Measurements from ENCODE around the gene DEPDC1. TPM values are rescaled to one million over a fixed set of nuclear protein-coding genes. Genes with fewer than 3 reads are reported as not detected.
"Not testable (repeated sequence)": the region's sequence is repeated elsewhere in the genome, so short reads cannot be mapped to it uniquely, and the experiment has no call there.

DEPDC1 gene
- total and polyA plus RNA-seq, 5 donors, result 0.05 to 0.89 (median 0.17) TPM

DNA sequence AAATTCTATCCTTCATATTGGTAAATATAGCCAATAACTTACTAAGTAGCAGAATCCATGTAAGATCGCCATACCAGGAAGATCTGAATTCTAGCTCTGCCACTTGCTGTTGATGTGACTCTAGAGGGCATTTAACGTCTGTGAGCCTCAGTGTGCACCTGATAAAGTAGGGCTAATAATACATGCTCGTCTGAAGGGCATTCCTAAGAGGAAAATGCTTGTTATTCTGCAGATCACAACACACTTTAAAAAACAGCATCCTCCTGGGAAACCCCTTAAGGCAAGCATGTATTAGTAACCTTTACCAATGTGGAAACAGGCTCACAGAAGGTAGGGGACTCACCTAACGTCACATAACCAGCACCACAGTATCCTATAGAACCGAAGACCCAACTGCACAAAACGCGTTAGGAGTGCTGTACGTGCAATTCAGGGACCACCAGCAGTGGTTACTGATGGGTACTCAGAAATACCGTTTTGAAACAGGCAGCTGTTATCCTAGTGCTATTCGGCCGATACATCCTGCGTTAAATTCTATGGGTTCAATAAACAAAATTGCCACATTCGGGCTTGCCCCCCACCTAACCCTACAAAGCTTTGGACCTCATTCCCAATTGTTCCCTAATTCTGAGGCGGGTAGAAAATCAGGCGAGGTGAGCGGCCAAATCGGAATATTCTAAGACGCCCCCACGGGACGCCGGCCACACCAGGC, 758 bp downstream of the DEPDC1 start:
- WGBS, result 8% methylated on average over 21 of the region's 21 CpGs
- ATAC-seq (no peak), DNase-seq (no peak)
- Histone ChIP-seq H3K27ac (ENCODE audit: low read length) (no peak overlapping the region), H3K27me3 (ENCODE audit: control insufficient read depth, insufficient read depth) (no peaks in the 10 kb centered on the region), H3K4me1 (ENCODE audit: control insufficient read depth, insufficient read depth, low read length) (no peaks in the 10 kb centered on the region), H3K4me3 (ENCODE audit: low read length) (peak overlapping the region; percentile 63), H3K9me3 (ENCODE audit: control insufficient read depth, low read length) (no peaks in the 10 kb centered on the region)
- intact Hi-C loops (cut with DNase I), result no loop called here

DNA sequence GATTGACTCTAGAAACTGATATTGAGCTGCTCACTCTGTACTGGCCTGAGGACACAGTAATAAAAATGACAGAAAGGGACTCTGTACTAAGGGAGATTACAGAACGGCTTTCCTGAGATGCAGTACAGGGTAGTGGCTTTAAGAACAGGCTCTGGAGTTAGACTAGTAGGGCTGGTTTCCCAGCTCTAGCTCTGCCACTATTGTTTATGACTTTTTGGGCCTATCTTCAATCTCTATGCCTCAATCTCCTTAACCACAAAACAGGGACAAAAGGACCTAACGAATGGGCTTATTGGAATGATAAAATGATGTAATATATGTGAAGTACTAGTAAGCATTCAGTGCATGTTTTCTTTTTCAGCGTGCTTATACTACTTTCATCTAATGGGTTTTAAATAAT, 1.4 kb downstream of the DEPDC1 start:
- no peaks in the 10 kb centered on the region for H3K27me3 ChIP-seq (ENCODE audit: control insufficient read depth, insufficient read depth)
- no peaks in the 10 kb centered on the region for H3K9me3 ChIP-seq (ENCODE audit: control insufficient read depth, low read length)
- intact Hi-C loops (cut with DNase I), result no loop called here
- H3K4me1 ChIP-seq (ENCODE audit: control insufficient read depth, insufficient read depth, low read length), result no peaks in the 10 kb centered on the region
- DNase-seq (no peak), ATAC-seq (no peak)
- H3K27ac ChIP-seq (ENCODE audit: low read length), result no peak overlapping the region
- H3K4me3 ChIP-seq (ENCODE audit: low read length), result no peak overlapping the region
- WGBS, result 78% methylated on average over 3 of the region's 3 CpGs

DNA sequence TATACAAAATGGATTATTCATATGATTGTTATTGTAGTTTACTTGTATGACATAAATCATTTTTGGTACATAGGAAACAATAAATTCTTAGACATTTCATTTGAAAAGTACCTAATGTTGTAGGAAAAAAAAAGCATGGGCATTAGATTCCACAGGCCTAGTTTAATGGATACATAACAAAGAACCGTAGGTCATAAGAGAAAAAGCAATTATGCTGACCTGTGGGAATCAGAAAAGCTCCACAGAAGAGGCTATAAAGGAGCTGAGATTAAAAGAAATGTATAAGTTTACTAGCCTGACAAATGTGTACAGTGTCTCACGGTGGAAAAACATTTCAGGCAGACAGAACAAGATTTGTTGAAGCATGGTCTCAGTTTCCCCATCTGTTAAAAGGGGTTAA, 3.7 kb downstream of the DEPDC1 start:
- ATAC-seq, result no peak
- H3K9me3 ChIP-seq (ENCODE audit: control insufficient read depth, low read length), result no peaks in the 10 kb centered on the region
- H3K27me3 ChIP-seq (ENCODE audit: control insufficient read depth, insufficient read depth), result no peaks in the 10 kb centered on the region
- intact Hi-C loops (cut with DNase I), result no loop called here
- no peak overlapping the region for H3K27ac ChIP-seq (ENCODE audit: low read length)
- no peaks in the 10 kb centered on the region for H3K4me1 ChIP-seq (ENCODE audit: control insufficient read depth, insufficient read depth, low read length)
- no peak overlapping the region for H3K4me3 ChIP-seq (ENCODE audit: low read length)
- no peak for DNase-seq
- WGBS, result 90% methylated on average over 2 of the region's 2 CpGs

DNA sequence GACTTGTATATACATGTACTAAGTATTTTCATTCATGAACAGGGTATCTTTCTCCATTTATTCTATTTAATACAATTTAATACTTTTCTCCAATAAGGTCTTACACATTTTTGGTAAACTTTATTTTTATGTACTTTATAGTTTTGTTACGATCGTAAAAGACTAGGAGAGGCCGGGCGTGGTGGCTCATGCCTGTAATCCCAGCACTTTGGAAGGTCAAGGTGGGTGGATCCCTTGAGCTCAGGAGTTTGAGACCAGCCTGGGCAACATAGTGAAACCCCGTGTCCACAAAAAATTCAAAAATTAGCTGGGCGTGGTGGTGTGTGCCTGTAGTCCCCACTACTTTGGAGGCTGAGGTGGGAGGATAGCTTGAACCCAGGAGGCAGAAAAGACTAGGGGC, 4.6 kb downstream of the DEPDC1 start:
- H3K27me3 ChIP-seq (ENCODE audit: control insufficient read depth, insufficient read depth); H3K9me3 ChIP-seq (ENCODE audit: control insufficient read depth, low read length); DNase-seq; H3K27ac ChIP-seq (ENCODE audit: low read length); ATAC-seq; H3K4me1 ChIP-seq (ENCODE audit: control insufficient read depth, insufficient read depth, low read length); intact Hi-C loops (cut with DNase I); H3K4me3 ChIP-seq (ENCODE audit: low read length): not testable (repeated sequence)
- 98% methylated on average over 6 of the region's 6 CpGs for WGBS

DNA sequence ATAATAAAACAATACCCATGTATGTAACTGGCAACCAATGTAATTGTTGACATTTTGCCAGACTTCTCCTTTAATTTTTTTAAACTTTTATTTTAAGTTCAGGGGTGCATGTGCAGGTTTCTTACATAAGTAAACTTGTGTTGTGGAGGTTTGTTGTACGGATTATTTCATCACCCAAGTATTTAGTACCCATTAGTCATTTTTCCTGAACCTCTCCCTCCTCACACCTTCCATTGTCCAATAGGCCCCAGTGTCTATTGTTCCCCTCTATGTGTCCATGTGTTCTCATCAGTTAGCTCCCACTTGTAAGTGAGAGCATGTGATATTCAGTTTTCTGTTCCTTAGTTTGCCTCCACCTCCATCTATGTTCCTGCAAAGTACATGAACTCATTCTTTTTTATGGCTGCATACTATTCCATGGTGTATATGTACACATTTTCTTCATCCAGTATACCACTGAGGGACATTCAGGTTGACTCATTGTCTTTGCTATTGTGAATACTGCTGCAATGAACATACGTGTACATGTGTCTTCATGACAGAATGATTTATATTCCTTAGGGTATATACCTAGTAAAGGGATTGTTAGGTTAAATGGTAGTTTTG, 6.7 kb downstream of the DEPDC1 start:
- ATAC-seq (no peak), DNase-seq (no peak)
- Histone ChIP-seq H3K9me3 (ENCODE audit: control insufficient read depth, low read length) (no peaks in the 10 kb centered on the region), H3K4me3 (ENCODE audit: low read length) (no peak overlapping the region), H3K27me3 (ENCODE audit: control insufficient read depth, insufficient read depth) (no peaks in the 10 kb centered on the region), H3K27ac (ENCODE audit: low read length) (no peak overlapping the region), H3K4me1 (ENCODE audit: control insufficient read depth, insufficient read depth, low read length) (no peaks in the 10 kb centered on the region)
- WGBS, result 97% methylated on average over 2 of the region's 2 CpGs
- intact Hi-C loops (cut with DNase I), result no loop called here

DNA sequence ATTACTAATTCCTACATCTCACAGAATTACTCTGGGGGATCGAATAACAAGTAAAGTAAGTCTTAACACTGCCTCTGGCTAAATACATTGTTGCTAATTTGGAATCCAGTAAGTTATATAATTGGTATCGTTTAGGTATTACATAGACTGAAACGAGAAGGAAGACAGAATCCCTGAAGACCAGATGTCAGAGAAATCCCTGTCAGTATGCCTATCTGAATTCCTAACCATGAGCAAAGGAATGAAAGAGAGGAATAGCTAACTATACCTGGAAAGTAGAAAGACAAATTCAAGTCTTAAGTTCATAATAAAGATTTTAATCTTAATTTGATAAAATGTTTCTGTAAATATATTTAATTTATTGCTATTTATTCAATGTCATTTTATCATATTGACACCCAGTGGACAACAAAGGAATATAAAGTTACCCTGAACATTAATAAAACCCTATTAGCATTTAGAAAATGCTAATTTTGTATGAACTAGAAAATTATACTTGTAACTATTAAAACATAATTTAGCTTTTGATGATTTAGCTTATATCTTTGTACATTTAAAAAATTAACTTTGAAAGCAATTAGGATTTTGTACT, 11.4 kb downstream of the DEPDC1 start:
- ATAC-seq (no peak), DNase-seq (no peak)
- H3K4me1 ChIP-seq (ENCODE audit: control insufficient read depth, insufficient read depth, low read length), result no peaks in the 10 kb centered on the region
- no peaks in the 10 kb centered on the region for H3K9me3 ChIP-seq (ENCODE audit: control insufficient read depth, low read length)
- no peaks in the 10 kb centered on the region for H3K27me3 ChIP-seq (ENCODE audit: control insufficient read depth, insufficient read depth)
- intact Hi-C loops (cut with DNase I), result no loop called here
- WGBS, result 50% methylated on average over 3 of the region's 3 CpGs
- no peak overlapping the region for H3K27ac ChIP-seq (ENCODE audit: low read length)
- no peak overlapping the region for H3K4me3 ChIP-seq (ENCODE audit: low read length)

DNA sequence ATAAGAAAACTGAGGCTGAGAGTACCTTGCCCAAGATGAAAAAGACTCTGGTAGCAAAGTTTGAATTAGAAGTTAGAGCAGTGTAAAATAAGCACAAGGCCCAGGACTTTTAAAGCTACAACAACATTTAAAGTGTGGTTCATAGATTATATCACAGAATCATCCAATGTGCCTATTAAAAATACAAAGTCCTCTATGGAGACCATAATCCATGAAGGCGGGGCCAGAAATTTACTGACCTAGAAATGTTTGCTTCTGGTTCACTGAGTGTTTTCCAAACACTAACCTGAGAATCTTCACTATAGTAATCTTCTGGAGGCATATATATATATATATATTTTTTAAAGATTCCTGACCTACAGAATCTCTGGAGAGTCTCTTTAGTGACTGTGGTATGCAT, 12.3 kb downstream of the DEPDC1 start:
- H3K4me3 ChIP-seq (ENCODE audit: low read length), result no peak overlapping the region
- no peak overlapping the region for H3K27ac ChIP-seq (ENCODE audit: low read length)
- DNase-seq (no peak), ATAC-seq (no peak)
- no peaks in the 10 kb centered on the region for H3K27me3 ChIP-seq (ENCODE audit: control insufficient read depth, insufficient read depth)
- intact Hi-C loops (cut with DNase I), result no loop called here
- no peaks in the 10 kb centered on the region for H3K9me3 ChIP-seq (ENCODE audit: control insufficient read depth, low read length)
- whole genome bisulfite sequencing, result 99% methylated on average over 1 of the region's 1 CpG
- H3K4me1 ChIP-seq (ENCODE audit: control insufficient read depth, insufficient read depth, low read length), result no peaks in the 10 kb centered on the region

DNA sequence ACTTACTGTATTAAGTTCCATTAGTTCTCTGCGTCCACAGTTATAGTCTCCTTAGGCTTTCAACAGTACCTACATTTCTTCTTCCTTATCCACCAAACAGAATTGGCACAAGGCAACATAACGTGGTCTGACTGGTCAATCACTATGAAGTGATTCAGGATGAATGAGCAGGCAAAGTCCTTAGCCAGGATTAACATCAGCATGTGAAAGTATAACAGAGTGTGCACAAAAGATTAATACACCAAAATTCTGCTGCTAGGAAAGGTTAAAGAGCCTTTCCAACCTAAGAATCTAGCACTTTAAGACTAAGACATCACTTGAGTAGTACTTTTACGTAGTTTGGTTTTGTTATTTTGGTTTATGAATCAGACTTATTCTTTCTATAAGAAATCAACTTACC, 15.8 kb downstream of the DEPDC1 start:
- Histone ChIP-seq H3K4me1 (ENCODE audit: control insufficient read depth, insufficient read depth, low read length) (no peaks in the 10 kb centered on the region), H3K27ac (ENCODE audit: low read length) (no peak overlapping the region), H3K9me3 (ENCODE audit: control insufficient read depth, low read length) (no peaks in the 10 kb centered on the region), H3K4me3 (ENCODE audit: low read length) (no peak overlapping the region), H3K27me3 (ENCODE audit: control insufficient read depth, insufficient read depth) (no peaks in the 10 kb centered on the region)
- intact Hi-C loops (cut with DNase I), result no loop called here
- DNase-seq, result no peak
- 92% methylated on average over 3 of the region's 3 CpGs for WGBS
- no peak for ATAC-seq

DNA sequence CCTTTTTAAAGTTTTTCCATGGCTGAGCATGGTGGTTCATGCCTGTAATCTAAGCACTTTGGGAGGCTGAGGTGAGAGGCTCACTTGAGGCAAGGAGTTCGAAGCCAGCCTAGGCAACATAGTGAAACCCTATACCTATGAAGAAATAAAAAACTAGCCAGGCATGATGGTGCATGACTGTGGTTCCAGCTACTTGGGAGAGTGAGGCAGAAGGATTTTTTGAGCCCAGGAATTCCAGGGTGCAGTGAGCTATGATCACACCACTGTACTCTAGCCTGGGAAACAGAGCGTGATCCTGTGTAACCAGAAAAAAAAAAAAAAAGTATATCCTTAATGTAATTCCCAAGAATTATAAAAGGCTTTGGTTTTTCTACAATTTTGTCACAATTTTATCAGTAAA, 17.4 kb downstream of the DEPDC1 start:
- no peaks in the 10 kb centered on the region for H3K9me3 ChIP-seq (ENCODE audit: control insufficient read depth, low read length)
- no peak for ATAC-seq
- intact Hi-C loops (cut with DNase I), result loop anchor here in 1 of 4 donors (10.0 kb wide), 1 partner anchor 95 kb away; no protein-coding TSS in a partner anchor

DNA sequence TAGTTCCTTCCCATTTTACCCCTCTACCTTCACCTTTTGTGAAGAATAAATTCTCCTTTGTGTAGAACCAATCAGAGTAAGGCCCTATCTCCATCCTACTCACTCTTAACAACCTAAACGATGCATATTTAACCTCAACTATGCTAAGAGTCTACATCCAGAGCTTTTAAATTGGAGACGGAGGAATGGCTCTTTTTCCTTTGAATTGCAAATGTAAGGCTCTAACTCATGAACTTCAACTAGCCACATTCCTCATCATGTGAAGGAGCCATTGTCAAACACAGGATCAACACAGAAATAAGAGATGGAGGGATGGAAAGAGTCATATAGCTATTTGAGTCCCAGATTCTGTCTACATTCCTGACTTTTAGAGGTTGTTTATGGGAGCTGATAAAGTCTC, 18.2 kb downstream of the DEPDC1 start:
- H3K4me3 ChIP-seq (ENCODE audit: low read length), result no peak overlapping the region
- H3K4me1 ChIP-seq (ENCODE audit: control insufficient read depth, insufficient read depth, low read length), result no peaks in the 10 kb centered on the region
- no peaks in the 10 kb centered on the region for H3K27me3 ChIP-seq (ENCODE audit: control insufficient read depth, insufficient read depth)
- ATAC-seq, result no peak
- no peaks in the 10 kb centered on the region for H3K9me3 ChIP-seq (ENCODE audit: control insufficient read depth, low read length)
- intact Hi-C loops (cut with DNase I), result loop anchor here in 1 of 4 donors (10.0 kb wide), 1 partner anchor 96 kb away; no protein-coding TSS in a partner anchor
- 89% methylated on average over 2 of the region's 2 CpGs for WGBS
- H3K27ac ChIP-seq (ENCODE audit: low read length), result no peak overlapping the region
- no peak for DNase-seq

More for the DNA sequence above, 17.4 kb downstream of the DEPDC1 start:
- Histone ChIP-seq H3K27me3 (ENCODE audit: control insufficient read depth, insufficient read depth) (no peaks in the 10 kb centered on the region), H3K4me1 (ENCODE audit: control insufficient read depth, insufficient read depth, low read length) (no peaks in the 10 kb centered on the region), H3K4me3 (ENCODE audit: low read length) (no peak overlapping the region), H3K27ac (ENCODE audit: low read length) (no peak overlapping the region)
- no peak for DNase-seq
- WGBS, result 98% methylated on average over 2 of the region's 2 CpGs

DNA sequence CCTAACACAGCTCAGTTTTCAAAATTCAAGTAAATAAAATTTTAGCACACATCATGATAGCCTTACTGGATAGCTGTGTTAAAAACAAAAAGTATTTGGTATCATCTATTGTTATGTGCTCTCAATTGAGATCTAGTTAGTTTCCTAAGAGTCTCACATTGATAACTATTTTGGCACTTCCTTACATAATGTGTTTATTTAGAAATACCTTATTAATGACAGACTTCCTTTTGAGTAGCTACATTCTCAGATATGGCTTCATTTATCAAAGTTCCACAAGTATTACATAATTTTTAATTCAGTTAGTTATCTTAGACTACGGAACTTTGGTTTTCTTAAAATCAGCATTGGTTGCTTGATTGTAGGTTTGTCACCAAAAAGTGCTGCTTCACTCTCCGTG, 20.3 kb downstream of the DEPDC1 start:
- WGBS, result 37% methylated on average over 2 of the region's 2 CpGs
- not testable (repeated sequence) for DNase-seq; H3K9me3 ChIP-seq (ENCODE audit: control insufficient read depth, low read length); H3K27ac ChIP-seq (ENCODE audit: low read length); H3K27me3 ChIP-seq (ENCODE audit: control insufficient read depth, insufficient read depth); H3K4me1 ChIP-seq (ENCODE audit: control insufficient read depth, insufficient read depth, low read length); H3K4me3 ChIP-seq (ENCODE audit: low read length); ATAC-seq
- intact Hi-C loops (cut with DNase I), result loop anchor here in 1 of 4 donors (10.0 kb wide), 1 partner anchor 98 kb away; no protein-coding TSS in a partner anchor

All from right cardiac atrium (tissue), 5 donors.